HCT116 (cell line): ENCODE data around the gene IQCH. TPM values are rescaled to one million over a fixed set of nuclear protein-coding genes. Genes with fewer than 3 reads are reported as not detected.

ENCODE experiments used
- ATAC-seq: fragments of 200-7000 bp; cut with Tn5 transposase; 2 replicates; pipeline ENCODE4 v1.9.1; 2020; ENCODE audit warnings: mild to moderate bottlenecking, moderate library complexity
- BruUV-seq: library from RNA; stranded (reverse); fragments of 400-500 nt; replicated peaks from 2 replicates; lab custom pipeline; 2021; lab: Mats Ljungman, UMichigan
- CTCF ChIA-PET: fragments of 300-600 bp; sonication (Branson Sonifier 250); formaldehyde crosslinking; loops from one replicate; lab custom pipeline; 2021; ENCODE audit warnings: antibody characterized with exemption; lab: Charles Lee
- POLR2A ChIA-PET: fragments of 300-600, 350-600 bp; sonication (Branson Sonifier 250); formaldehyde crosslinking; loops from one replicate; lab custom pipeline; 2021; ENCODE audit warnings: antibody characterized with exemption; lab: Charles Lee
- RAD21 ChIA-PET, 2 experiments: fragments of 300-600 bp; sonication (Branson Sonifier 250); formaldehyde crosslinking; loops; one replicate each; lab custom pipeline; 2023; ENCODE audit warnings: low total read pairs in 2 of 2; ENCODE audit not compliant: uncharacterized antibody in 2 of 2, unreplicated experiment in 2 of 2, low non-redundant PET in 1 of 2; lab: Charles Lee
- DNase-seq: peaks from one replicate; pipeline ENCODE4 v3.0.0-alpha.2; 2010; ENCODE audit warnings: low read depth, low spot score
- H2AFZ ChIP-seq: fragments of 200-600 bp; shearing (Covaris generic), sonication (generic); 2 replicates; pipeline ENCODE4 v1.6.1; 2017; ENCODE audit warnings: low read depth, mixed run types, mixed read lengths, antibody characterized with exemption, low read length; ENCODE audit not compliant: poor library complexity, severe bottlenecking
- H3K27ac ChIP-seq: 2 replicates; pipeline ENCODE4 v1.5.1; 2012; ENCODE audit warnings: low read depth, low read length
- H3K27me3 ChIP-seq: fragments of 200-600 bp; sonication (generic); 2 replicates; pipeline ENCODE4 v1.6.1; 2016; ENCODE audit warnings: mixed run types, low read length, mixed read lengths; ENCODE audit not compliant: insufficient read depth
- H3K36me3 ChIP-seq, 2 experiments: fragments of 200-500 bp in 1 of 2; fragments of 200-600 bp in 1 of 2; sonication (Bioruptor generic) in 1 of 2; sonication (generic) in 1 of 2; 2 replicates each; pipeline versions ENCODE4 v1.5.1 to v1.6.1; 2014 to 2016; ENCODE audit warnings: low read length in 2 of 2, inconsistent platforms in 1 of 2, mixed read lengths in 1 of 2, mixed run types in 1 of 2; ENCODE audit not compliant: insufficient read depth in 2 of 2, control insufficient read depth in 1 of 2
- H3K4me1 ChIP-seq, 2 experiments: fragments of 200-600 bp in 1 of 2; sonication (generic) in 1 of 2; 2 replicates each; pipeline versions ENCODE4 v1.5.1 to v1.6.1; 2012 to 2017; ENCODE audit warnings: low read length in 2 of 2, inconsistent platforms in 1 of 2, mild to moderate bottlenecking in 1 of 2, mixed read lengths in 1 of 2, mixed run types in 1 of 2, moderate library complexity in 1 of 2; ENCODE audit not compliant: insufficient read depth in 2 of 2, control insufficient read depth in 1 of 2
- H3K4me2 ChIP-seq: fragments of 200-600 bp; sonication (generic); 2 replicates; pipeline ENCODE4 v1.6.1; 2017; ENCODE audit warnings: mixed run types, low read length, mixed read lengths
- H3K4me3 ChIP-seq, 2 experiments: fragments of 200-600 bp in 1 of 2; sonication (generic) in 1 of 2; replicated peaks in 1 of 2; 2 replicates each; pipeline ENCODE4 v1.5.1; 2011 to 2016; ENCODE audit warnings: low read length in 2 of 2, control low read depth in 1 of 2, low read depth in 1 of 2, mild to moderate bottlenecking in 1 of 2, mixed read lengths in 1 of 2, mixed run types in 1 of 2
- H3K79me2 ChIP-seq: fragments of 200-600 bp; sonication (generic); 2 replicates; pipeline ENCODE4 v1.6.1; 2017; ENCODE audit warnings: mild to moderate bottlenecking, mixed run types, low read length, moderate library complexity, mixed read lengths; ENCODE audit not compliant: insufficient read depth
- H3K9ac ChIP-seq: fragments of 200-600 bp; sonication (generic); 2 replicates; pipeline ENCODE4 v1.6.1; 2016; ENCODE audit warnings: low read length, mixed read lengths
- H3K9me2 ChIP-seq: fragments of 200-600 bp; sonication (generic), shearing (Covaris generic); 2 replicates; pipeline ENCODE4 v1.6.1; 2017; ENCODE audit warnings: mixed run types, mild to moderate bottlenecking, moderate library complexity; ENCODE audit not compliant: insufficient read depth
- H3K9me3 ChIP-seq, 2 experiments: fragments of 200-500 bp in 1 of 2; fragments of 200-600 bp in 1 of 2; sonication (Bioruptor generic) in 1 of 2; sonication (generic) in 1 of 2; 2 replicates each; pipeline ENCODE4 v1.6.1; 2014 to 2017; ENCODE audit warnings: low read length in 2 of 2, mixed read lengths in 2 of 2, inconsistent platforms in 1 of 2, low read depth in 1 of 2, mild to moderate bottlenecking in 1 of 2, mixed run types in 1 of 2, moderate library complexity in 1 of 2; ENCODE audit not compliant: control insufficient read depth in 1 of 2, insufficient read depth in 1 of 2
- H4K20me1 ChIP-seq: fragments of 200-600 bp; sonication (generic), shearing (Covaris generic); 2 replicates; pipeline ENCODE4 v1.6.1; 2017; ENCODE audit warnings: mixed run types, mild to moderate bottlenecking, moderate library complexity; ENCODE audit not compliant: insufficient read depth
- CEBPB ChIP-seq: IDR thresholded peaks from 2 replicates; pipeline ENCODE4 v1.6.1; 2012; ENCODE audit warnings: low read depth
- ELF1 ChIP-seq: IDR thresholded peaks from 2 replicates; pipeline ENCODE4 v1.6.1; 2012; ENCODE audit warnings: low read depth, borderline replicate concordance
- EZH2 ChIP-seq: fragments of 200-600 bp; sonication (generic); IDR thresholded peaks from 2 replicates; pipeline ENCODE4 v1.6.1; 2017; ENCODE audit warnings: antibody characterized with exemption, mixed run types
- FOSL1 ChIP-seq: IDR thresholded peaks from 2 replicates; pipeline ENCODE4 v1.6.1; 2012; ENCODE audit warnings: low read depth
- JUND ChIP-seq: IDR thresholded peaks from 2 replicates; pipeline ENCODE4 v1.6.1; 2012
- MAX ChIP-seq: IDR thresholded peaks from 2 replicates; pipeline ENCODE4 v1.6.1; 2012
- POLR2A ChIP-seq: IDR thresholded peaks from 2 replicates; pipeline ENCODE4 v1.7.0; 2011; ENCODE audit warnings: borderline replicate concordance; ENCODE audit not compliant: insufficient read depth, insufficient read length; ENCODE audit errors: extremely low read depth
- POLR2AphosphoS5 ChIP-seq: IDR thresholded peaks from 2 replicates; pipeline ENCODE4 v1.6.1; 2011; ENCODE audit warnings: mild to moderate bottlenecking, low read depth, low read length, moderate library complexity
- RAD21 ChIP-seq: IDR thresholded peaks from 2 replicates; pipeline ENCODE4 v1.6.1; 2012; ENCODE audit warnings: low read depth, mild to moderate bottlenecking
- SIN3A ChIP-seq: IDR thresholded peaks from 2 replicates; pipeline ENCODE4 v1.6.1; 2012; ENCODE audit warnings: low read depth
- SP1 ChIP-seq: IDR thresholded peaks from 2 replicates; pipeline ENCODE4 v1.6.1; 2012; ENCODE audit warnings: low read depth
- SRF ChIP-seq: IDR thresholded peaks from 2 replicates; pipeline ENCODE4 v1.6.1; 2012; ENCODE audit warnings: low read depth
- TCF7L2 ChIP-seq: IDR thresholded peaks from 2 replicates; pipeline ENCODE4 v1.7.0; 2011; ENCODE audit warnings: borderline replicate concordance, inconsistent platforms; ENCODE audit not compliant: insufficient read depth, insufficient read length; ENCODE audit errors: extremely low read depth
- YY1 ChIP-seq: IDR thresholded peaks from 2 replicates; pipeline ENCODE4 v1.6.1; 2011; ENCODE audit warnings: low read length, low read depth, moderate library complexity, mild to moderate bottlenecking; ENCODE audit not compliant: insufficient replicate concordance; ENCODE audit errors: extremely low read depth
- ZBTB33 ChIP-seq: IDR thresholded peaks from 2 replicates; pipeline ENCODE4 v1.6.1; 2011; ENCODE audit warnings: mild to moderate bottlenecking, low read length, moderate library complexity; ENCODE audit not compliant: insufficient replicate concordance; ENCODE audit errors: extremely low read depth
- intact Hi-C: fragments of 100-400 bp; cut with micrococcal nuclease; formaldehyde crosslinking; loops from 2 replicates; pipeline ENCODE4 v1.10.0; 2022
- total RNA-seq: library from RNA; stranded (reverse); gene quantifications from one replicate; pipeline ENCODE4 v1.2.1, GENCODE V29; 2021; ENCODE audit not compliant: unreplicated experiment
- TF ChIP-seq, protein P1 (sequence below): IDR thresholded peaks from 2 replicates; pipeline ENCODE4 v1.6.1; 2012; ENCODE audit warnings: low read depth
- TF ChIP-seq, protein P2 (sequence below), 3 experiments: fragments of 200-600 bp in 1 of 3; sonication (generic) in 1 of 3; IDR thresholded peaks in 2 of 3; conservative IDR thresholded peaks in 1 of 3; 2 replicates each; pipeline ENCODE4 v1.5.1; 2012 to 2017; ENCODE audit warnings: low read depth in 2 of 3, low read length in 2 of 3, antibody characterized with exemption in 1 of 3, borderline replicate concordance in 1 of 3, control low read depth in 1 of 3, mild to moderate bottlenecking in 1 of 3, mixed read lengths in 1 of 3, mixed run types in 1 of 3, moderate library complexity in 1 of 3; ENCODE audit not compliant: insufficient read depth in 1 of 3
- TF ChIP-seq, protein P3 (sequence below): IDR thresholded peaks from 2 replicates; pipeline ENCODE4 v1.6.1; 2012

Gene IQCH
- total RNA-seq, 1 experiment from 2014 or later, result 4.6 TPM

- Histone ChIP-seq H3K9me3 (no peaks in the 10 kb centered on the region), H3K9ac (no peak overlapping the region), H3K27me3 (no peaks in the 10 kb centered on the region), H4K20me1 (no peaks in the 10 kb centered on the region; the same call in 1 of the 2 replicates), H3K36me3 (no peaks in the 10 kb centered on the region), H3K79me2 (no peaks in the 10 kb centered on the region), H3K4me2 (no peak overlapping the region), H2AFZ (no peak overlapping the region), H3K4me3 (no peak overlapping the region), H3K27ac (no peak overlapping the region), H3K4me1 (no peaks in the 10 kb centered on the region), H3K9me2 (no peaks in the 10 kb centered on the region)
- DNase-seq (no peak), ATAC-seq (no peak)
- no peak for TF ChIP-seq SP1
- TF ChIP-seq ZBTB33, result no peak
- no peak for TF ChIP-seq POLR2AphosphoS5
- TF ChIP-seq, protein P1, sequence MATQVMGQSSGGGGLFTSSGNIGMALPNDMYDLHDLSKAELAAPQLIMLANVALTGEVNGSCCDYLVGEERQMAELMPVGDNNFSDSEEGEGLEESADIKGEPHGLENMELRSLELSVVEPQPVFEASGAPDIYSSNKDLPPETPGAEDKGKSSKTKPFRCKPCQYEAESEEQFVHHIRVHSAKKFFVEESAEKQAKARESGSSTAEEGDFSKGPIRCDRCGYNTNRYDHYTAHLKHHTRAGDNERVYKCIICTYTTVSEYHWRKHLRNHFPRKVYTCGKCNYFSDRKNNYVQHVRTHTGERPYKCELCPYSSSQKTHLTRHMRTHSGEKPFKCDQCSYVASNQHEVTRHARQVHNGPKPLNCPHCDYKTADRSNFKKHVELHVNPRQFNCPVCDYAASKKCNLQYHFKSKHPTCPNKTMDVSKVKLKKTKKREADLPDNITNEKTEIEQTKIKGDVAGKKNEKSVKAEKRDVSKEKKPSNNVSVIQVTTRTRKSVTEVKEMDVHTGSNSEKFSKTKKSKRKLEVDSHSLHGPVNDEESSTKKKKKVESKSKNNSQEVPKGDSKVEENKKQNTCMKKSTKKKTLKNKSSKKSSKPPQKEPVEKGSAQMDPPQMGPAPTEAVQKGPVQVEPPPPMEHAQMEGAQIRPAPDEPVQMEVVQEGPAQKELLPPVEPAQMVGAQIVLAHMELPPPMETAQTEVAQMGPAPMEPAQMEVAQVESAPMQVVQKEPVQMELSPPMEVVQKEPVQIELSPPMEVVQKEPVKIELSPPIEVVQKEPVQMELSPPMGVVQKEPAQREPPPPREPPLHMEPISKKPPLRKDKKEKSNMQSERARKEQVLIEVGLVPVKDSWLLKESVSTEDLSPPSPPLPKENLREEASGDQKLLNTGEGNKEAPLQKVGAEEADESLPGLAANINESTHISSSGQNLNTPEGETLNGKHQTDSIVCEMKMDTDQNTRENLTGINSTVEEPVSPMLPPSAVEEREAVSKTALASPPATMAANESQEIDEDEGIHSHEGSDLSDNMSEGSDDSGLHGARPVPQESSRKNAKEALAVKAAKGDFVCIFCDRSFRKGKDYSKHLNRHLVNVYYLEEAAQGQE, result no peak
- TF ChIP-seq SRF, result no peak
- TF ChIP-seq YY1, result no peak
- no peak for TF ChIP-seq FOSL1
- no peak for TF ChIP-seq TCF7L2
- no peak for TF ChIP-seq JUND
- TF ChIP-seq POLR2A, result no peak
- no peak for TF ChIP-seq RAD21
- TF ChIP-seq, protein P2, sequence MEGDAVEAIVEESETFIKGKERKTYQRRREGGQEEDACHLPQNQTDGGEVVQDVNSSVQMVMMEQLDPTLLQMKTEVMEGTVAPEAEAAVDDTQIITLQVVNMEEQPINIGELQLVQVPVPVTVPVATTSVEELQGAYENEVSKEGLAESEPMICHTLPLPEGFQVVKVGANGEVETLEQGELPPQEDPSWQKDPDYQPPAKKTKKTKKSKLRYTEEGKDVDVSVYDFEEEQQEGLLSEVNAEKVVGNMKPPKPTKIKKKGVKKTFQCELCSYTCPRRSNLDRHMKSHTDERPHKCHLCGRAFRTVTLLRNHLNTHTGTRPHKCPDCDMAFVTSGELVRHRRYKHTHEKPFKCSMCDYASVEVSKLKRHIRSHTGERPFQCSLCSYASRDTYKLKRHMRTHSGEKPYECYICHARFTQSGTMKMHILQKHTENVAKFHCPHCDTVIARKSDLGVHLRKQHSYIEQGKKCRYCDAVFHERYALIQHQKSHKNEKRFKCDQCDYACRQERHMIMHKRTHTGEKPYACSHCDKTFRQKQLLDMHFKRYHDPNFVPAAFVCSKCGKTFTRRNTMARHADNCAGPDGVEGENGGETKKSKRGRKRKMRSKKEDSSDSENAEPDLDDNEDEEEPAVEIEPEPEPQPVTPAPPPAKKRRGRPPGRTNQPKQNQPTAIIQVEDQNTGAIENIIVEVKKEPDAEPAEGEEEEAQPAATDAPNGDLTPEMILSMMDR (IDR thresholded peaks at IDR 0.05 in 2 of 3, conservative IDR thresholded peaks at IDR 0.05 in 1 of 3; ENCODE audit: borderline replicate concordance in 1 of 3, insufficient read depth in 1 of 3, low read depth in 2 of 3, low read length in 2 of 3), result no peak
- TF ChIP-seq EZH2, result no peak
- TF ChIP-seq SIN3A, result no peak
- TF ChIP-seq, protein P3, sequence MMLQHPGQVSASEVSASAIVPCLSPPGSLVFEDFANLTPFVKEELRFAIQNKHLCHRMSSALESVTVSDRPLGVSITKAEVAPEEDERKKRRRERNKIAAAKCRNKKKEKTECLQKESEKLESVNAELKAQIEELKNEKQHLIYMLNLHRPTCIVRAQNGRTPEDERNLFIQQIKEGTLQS, result no peak
- TF ChIP-seq ELF1, result no peak
- no peak for TF ChIP-seq MAX
- no peak for TF ChIP-seq CEBPB
- RAD21 ChIA-PET, result no interaction called here
- intact Hi-C loops, result no loop called here
- CTCF ChIA-PET, result no interaction called here
- BruUV-seq, result no TSS peak
- POLR2A ChIA-PET, result no interaction called here
These were observed 241.0 kb downstream of the IQCH start for GRCh38 chr15:67495585-67495984.
